GM19023 (cell line): ENCODE measurements around the gene MYH14.
"Not testable (repeated sequence)": the region's sequence is repeated elsewhere in the genome, so short reads cannot be mapped to it uniquely, and the experiment has no call there.

Experiments used
- ATAC-seq: cut with Tn5 transposase; IDR thresholded peaks from one replicate; pipeline ENCODE4 v1.9.1; 2021; ENCODE audit warnings: mild to moderate bottlenecking, moderate library complexity; ENCODE audit not compliant: unreplicated experiment

The MYH14 gene

DNA sequence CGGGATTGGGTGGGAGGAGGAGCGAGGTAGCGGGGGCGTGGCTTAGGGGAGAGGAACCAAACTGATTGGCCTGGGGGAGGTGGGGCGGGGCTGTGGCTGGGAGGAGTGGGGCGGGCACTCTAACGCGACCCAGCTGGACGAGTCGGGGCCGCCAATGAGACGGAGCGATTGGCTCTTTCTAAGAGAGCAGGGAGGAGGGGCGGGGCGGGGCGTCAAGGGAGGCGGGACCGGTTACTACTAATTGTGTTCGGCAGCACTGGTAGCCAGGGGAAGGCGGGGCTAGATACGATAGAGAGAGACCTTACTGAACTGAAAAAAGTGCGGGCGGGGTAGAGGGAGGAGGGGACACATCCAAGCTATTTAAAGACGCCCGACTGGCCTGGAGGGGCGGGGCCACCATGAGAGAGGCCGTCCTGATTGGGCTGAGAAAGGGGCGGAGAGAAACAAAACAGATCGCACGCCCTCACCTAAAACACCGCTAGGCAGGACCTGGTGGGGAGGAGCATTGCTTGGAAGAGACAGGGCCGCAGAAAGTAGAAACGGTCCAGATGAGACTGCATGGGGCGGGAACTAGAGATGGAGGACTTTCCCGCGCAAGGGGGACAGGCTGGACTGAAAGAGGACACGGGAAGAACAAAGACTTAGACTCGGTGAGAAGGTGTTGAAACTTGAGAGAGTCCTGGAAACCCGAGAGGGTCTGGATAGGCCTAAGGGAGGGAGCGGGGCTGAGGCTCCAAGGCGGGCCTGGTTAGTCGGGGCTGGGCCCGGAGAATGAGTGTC is 125.9 kb downstream of the MYH14 start, which contains the start of gene KCNC3:
TSS of gene KCNC3 (minus strand) at position 232 of the 780 bp plus-strand sequence. CDS start 295 bp downstream, outside the sequence.
- peak; percentile 52 for ATAC-seq

GRCh38 chr19:50329926-50330294 is 126.5 kb downstream of the MYH14 start:
- ATAC-seq: not testable (repeated sequence)

DNA sequence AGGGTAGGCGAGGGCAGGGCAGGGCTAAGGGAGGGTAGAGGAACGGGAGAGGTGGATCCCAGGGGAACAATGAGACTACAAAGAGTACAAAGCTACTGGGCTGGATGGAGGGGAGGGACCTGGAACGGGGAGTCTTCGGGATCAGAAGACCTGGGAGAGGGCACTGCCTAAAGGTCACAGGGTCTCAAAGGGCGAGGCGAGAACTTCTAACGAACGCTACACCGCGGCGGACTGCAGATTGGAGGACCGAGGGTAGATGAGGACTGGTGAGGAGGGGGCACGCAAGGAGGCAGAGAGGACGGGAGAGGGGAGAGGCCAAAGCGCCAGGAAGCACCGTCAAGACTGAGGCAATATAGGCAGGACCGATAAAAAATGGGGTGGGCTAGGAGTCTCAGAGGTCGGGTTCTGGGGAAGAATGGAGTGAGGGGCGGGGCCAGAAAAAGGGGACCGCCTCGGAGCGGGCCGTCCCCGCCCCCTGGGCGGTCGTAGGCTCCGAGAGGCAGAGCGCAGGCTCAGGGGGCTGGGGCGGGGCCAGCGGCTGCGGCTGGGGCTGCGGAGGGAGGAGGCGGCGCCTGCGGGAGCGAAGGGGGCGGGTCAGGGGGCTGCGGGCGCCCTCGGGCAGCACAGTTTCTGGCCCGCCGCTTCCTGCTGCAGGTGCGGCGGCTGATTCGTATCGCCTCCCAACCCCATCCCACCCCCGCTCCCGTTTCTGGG is 127.1 kb downstream of the MYH14 start:
- ATAC-seq: no peak

GRCh38 chr19:50331221-50331993 is 128.0 kb downstream of the MYH14 start:
- no peak for ATAC-seq

DNA sequence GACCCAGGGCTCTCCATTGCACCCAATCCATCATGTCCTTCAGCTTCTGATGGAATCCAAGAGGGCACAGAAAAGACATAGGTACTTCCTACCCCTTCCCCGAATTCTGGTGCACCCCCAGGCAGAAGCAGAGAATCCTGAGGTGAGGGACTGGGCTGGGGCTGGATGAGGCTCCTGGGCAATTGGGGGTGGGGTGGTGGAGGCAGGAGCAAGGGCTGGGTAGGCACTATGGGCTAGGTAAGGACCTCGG is 128.5 kb downstream of the MYH14 start:
- no peak for ATAC-seq

GRCh38 chr19:50332244-50333038 is 129.0 kb downstream of the MYH14 start:
- ATAC-seq: no peak

DNA sequence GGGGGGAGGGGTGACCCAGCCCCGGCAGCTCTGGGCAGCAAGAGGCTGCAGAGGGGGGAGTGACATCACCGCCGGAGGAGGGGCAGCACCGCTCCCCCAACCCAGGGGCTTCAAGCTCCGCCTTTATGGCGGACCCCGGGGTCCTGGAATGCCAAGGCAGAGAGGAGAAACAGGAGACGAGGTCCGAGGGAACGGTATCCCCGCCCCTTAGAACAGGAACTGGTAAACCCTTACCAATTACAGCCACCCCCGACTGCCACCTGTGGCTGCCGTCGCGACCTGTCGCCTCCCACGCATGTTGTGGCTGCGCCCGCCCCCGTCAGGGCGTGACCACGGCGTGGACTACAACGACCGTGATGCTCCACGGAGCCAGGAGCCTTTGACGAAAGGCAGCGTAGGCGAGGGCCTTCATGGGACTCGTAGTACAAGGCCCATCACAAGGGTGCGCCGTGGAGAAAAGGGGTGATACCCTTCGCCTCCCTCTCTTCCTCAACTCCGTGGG is 129.9 kb downstream of the MYH14 start:
- peak; percentile 37 for ATAC-seq

GRCh38 chr19:50333737-50334617 is 130.6 kb downstream of the MYH14 start:
- peak; percentile 26 for ATAC-seq

- ATAC-seq: no peak
Observed at GRCh38 chr19:50334741-50335421, 131.5 kb downstream of the MYH14 start.

DNA sequence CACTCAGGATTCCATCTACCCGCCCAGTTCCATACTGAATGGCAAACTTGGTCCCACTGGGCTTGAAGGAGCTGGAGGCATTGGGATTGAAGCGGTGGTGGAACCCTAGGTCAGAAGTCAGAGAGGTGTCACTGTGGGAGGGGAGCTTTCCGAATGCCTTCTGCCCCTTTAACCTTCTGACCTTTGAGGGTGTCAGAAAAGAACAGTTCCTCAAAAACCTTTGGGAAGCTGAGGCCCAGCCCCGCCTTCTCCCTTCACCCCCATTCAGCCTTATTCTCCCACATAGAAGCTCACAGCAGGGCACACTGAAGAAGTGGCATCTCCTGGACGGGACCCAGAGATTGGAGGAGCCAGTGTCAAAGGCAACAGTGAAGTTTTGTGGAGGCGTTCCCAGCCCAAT is 133.6 kb downstream of the MYH14 start:
- not testable (repeated sequence) for ATAC-seq

GRCh38 chr19:50340331-50340730 is 136.9 kb downstream of the MYH14 start:
- no peak for ATAC-seq

GRCh38 chr19:50341091-50341564 is 137.7 kb downstream of the MYH14 start:
- peak; percentile 60 for ATAC-seq

DNA sequence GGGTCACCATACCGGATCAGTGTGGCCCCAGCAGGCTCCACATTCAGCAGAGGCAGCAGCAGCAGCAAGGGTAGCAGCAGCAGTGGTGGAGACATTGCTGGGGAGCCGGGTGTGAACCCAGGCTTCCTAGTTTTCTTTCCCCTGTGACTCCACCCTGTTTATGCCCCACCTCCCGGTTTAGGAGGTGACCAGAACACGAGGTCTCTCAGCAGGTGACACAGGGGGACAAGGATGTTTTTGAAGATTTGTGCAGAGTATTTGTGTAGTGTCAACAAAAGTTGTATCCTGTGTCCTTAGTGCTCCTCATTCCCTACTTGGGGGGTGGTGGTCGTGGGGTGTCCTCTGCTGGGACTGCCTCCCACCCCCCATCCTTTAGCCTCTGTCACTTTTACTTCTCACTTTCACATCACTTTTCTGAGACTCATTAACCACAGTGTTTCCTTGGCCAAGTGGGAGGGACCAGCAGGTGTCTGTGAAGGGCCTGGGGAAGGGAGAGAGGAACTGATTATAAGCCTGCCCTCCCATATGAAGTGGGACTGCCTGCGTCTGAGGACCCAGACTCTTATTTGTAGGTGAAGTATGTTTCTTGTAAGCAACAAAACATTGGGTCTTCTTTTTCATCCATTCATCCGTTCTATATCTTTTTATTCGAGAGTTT is 141.4 kb downstream of the MYH14 start:
- ATAC-seq: no peak

- ATAC-seq: not testable (repeated sequence)
Observed at GRCh38 chr19:50347089-50347581, 143.7 kb downstream of the MYH14 start.

DNA sequence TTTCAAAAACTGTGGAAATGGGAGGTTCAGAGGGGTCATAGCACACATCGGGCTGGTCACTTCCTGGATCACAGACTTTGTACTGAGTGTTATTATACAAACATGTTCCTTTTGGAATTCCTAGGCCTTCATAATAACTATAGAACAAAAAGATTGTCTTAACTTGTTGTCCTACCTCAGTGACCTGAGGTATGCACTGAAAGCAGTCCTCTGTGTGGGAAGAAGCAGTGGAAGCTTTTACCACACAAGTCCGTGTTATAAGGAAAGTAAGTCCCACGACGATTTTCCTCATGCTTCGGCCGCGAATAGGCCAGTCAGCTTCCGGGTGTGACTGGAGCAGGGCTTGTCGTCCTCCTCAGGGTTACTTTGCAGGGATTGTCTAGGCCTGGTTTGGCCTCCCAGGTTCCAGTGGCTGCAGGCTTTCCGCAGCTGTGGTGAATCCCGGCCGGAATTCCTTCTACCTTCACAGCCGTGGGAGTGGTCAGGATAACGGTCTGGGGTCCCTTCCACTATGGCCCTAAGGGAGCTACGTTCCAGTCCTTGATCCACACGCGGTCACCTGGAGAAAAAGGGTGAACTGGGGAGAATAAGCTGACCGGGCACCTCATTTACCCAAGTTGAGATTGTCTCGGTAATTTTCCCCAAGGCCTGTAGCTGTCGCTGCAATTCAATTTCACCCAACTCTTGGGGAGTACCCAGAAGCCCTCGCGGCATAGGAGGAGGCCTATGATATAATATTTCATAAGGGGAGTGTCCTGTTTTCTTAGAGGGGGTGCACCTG is 146.0 kb downstream of the MYH14 start:
- ATAC-seq: no peak

DNA sequence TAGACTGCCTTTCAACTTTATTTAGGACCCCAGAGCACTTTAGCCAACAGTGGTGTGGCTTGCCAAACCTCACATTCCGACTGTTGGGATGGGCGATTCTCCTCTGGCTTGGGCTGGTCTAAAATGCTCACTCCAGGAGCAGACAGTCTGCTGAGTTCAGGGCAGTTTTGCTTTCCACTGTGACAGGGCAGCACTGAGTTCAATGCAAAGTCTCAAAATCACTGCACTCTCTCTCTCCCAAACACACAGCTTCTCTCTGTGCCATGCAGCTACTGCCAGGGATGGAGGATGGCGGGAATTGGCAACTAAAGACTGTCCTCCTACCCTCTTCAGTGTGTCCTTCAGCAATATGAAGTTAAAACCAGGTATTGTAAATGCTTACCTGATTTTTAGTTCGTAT is 148.8 kb downstream of the MYH14 start:
- no peak for ATAC-seq

- ATAC-seq: not testable (repeated sequence)
Observed at GRCh38 chr19:50353487-50353880, 150.1 kb downstream of the MYH14 start.
